ENCODE results near the gene PLOD3.

Gene PLOD3

DNA sequence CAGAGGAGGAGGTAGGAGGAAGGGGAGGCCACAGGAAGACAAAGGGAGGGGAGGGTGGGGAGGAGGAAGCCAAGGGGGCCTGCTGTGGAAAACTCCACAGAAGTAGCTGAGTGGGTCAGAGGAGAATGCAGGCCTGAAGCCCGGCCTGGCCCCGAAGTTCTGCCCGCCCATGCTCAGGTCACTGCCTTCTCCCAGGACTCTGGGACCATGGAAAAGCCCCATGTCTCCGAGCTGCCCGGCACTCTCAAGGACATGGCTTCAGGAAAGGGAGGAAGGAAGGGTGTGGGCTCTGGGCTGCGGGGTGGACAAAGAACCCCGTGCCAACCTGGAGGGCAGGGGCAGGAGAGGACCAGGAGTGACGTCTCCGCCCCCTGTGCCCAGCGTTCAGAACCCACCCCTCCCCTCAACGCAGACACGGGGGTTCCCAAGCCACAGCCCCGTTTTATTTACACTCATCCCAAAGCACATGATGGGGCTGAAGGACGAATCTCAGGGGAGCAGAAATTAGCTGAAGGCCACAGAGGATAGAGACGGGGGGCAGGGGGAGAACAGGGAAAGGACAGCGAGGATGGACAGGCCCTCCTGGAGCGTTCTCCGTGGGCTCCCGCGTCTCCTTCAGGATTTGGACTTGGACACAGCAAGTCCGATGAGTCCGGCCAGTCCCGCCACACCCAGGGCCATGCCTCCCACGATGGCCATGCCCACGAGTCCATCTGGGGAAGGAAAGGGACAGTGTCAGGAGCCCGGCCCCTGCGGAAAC, 22.0 kb upstream of the PLOD3 start:
- no peak for DNase-seq

- no peak for DNase-seq
Measured at GRCh38 chr7:101238226-101239182, 21.1 kb upstream of the PLOD3 start.

DNA sequence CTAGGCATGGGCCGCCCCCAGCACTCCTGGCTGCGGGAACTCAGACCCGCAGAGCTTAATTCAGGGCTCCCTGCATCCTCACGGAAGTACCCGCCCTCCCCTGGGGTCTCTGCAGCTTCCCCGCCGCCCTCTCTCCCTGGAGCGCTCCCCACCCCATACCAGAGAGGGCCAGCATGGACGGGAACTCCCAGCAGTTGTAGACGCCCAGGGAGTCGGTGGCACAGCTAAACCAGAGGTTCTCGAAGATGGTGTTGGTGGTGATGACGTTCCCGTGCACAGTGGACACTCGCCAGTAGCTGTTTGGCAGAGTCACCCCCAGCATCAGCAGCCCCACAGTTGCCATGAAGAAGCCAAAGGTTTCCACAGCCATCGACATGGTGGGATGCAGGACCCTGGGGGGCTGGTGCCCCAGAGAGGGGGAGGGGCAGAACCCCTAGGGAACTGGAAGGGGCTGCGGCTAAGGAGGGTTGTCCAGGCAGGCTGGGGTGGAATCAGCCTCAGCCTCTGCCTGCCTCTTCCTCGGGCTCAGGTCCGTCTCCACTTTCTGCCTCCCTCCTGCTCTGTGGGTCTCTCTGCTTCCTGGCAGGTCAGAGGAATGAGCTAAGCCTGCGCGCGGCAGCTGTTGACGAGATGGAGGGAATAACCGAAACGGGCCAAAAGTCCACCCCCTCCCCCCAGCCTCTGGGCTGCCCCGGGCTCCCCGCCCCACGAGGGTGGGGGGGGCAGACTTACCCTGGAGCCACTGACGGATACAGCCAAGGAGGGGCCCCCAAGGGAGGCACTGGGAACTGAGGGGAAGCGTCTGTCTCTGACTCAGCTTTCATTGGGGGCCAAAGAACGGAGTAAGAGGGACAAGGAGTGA, 20.1 kb upstream of the PLOD3 start, which contains the start of gene CLDN15:
CLDN15 (minus strand) TSS at position 597 of the 862 bp plus-strand sequence; CDS start at position 376, 221 bp downstream.
- DNase-seq, result no peak

- DNase-seq, result no peak
Measured at GRCh38 chr7:101236292-101236835, 19.0 kb upstream of the PLOD3 start.

GRCh38 chr7:101235522-101235921, 18.1 kb upstream of the PLOD3 start:
- DNase-seq, result no peak

GRCh38 chr7:101235050-101235449, 17.7 kb upstream of the PLOD3 start:
- no peak for DNase-seq

DNA sequence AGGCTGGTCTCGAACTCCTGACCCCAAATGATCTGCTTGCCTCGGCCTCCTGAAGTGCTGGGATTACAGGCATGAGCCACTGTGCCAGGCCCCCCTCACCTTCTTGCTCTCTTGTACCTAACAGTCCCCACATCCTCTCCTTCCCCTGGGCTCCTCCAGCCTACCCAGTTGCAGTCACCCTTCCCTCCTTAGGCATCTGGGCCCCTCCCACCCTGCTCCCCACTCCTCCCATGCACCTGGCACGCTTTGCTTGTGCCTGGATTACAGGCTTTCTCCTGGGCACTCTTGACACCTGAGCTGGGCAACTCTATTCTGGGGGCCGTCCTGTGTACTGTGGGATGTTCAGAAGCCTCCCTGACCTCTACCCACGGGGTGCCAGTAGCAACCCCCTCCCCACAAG, 17.3 kb upstream of the PLOD3 start:
- DNase-seq, result no peak

GRCh38 chr7:101233907-101234547, 16.6 kb upstream of the PLOD3 start:
- no peak for DNase-seq

DNA sequence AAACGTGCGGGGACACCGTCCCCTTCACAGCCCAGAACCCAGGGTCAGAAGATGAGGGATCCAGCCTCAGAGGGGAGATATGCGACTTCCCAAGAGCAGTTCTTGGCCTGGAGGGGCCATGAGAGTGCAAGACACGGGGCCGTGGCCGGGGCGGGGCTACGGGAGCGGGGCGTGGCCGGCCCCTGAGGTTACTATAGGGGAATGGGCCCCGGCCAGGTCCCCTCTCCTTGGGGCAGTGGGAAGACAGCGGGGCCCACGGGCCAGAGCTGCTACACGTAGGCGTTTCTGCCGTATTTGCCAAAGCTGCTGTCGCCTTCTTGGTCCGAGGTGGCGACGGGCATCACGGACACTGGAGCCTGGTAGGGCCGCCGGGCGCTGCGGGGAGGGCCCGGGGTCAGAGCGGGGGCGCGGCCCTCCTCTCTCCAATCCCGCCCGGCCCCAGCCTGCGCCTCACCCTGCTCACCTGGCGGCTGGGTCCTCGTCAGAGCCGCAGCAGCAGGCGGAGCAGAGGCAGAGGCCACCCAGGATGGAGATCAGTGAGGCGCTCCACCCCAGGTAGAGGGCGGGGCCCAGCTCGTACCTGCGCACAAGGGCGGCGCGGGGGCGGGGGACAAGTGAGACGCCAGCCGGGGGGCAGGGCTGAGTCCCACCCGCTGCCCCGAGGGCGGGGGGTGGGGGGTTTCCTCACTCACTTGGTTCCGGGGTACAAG, 14.9 kb upstream of the PLOD3 start:
- no peak for DNase-seq

DNA sequence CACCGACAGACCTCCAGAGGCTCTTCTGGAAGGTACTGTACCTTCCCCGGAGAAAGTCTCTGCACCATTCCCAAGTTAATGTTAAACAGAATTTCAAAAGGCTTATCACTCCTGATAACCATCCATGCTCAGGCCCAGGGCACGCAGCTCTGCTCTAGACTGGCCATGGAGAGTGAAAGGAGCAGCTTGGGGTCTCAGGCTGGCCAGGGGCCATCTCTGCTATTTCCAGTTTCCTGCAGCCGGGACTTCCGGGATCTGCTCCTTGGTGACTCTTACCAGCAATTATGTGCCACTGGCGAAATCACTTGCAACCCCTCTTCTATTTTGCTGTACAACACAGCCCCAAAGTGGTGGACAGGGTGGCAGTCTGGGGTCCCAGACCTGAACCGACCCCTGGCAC, 14.3 kb upstream of the PLOD3 start:
- DNase-seq, result no peak

DNA sequence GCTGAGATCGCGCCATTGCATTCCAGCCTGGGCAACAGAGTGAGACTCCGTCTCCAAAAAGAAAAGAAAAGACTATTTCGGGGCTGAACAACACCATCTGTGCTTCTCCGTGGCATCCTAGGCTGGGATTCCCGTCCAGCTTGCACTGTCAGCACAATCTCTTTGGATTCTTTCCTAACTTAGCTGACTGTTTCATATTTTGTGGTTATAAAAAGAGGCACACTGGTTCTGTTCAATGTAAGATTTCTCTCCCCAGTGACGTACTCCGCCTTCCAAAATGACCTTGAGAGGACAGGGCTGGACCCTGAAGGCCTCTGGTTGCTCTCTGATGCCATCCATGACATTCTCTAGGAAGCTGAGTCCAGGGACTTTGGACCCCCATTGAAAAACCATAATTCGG, 9.3 kb upstream of the PLOD3 start:
- DNase-seq, result no peak

DNA sequence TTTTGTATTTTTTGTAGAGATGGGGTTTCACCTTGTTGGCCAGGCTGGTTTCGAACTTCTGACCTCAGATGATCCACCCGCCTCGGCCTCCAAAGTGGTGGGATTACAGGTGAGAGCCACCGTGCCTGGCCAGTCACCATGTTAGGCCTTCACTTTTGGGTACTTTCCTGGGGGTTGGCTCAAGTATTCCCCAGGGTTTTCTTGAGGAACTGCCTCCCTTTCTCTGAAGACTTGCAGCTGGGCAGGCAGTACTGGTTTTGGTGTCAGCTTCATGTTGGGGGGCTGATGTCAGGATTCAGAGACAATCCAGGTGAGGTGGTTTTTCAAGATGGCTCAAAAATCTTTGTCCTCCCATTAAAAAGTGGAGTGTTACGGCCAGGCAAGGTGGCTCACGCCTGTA, 8.3 kb upstream of the PLOD3 start:
- no peak for DNase-seq

GRCh38 chr7:101223528-101223927, 6.1 kb upstream of the PLOD3 start:
- DNase-seq, result no peak

DNA sequence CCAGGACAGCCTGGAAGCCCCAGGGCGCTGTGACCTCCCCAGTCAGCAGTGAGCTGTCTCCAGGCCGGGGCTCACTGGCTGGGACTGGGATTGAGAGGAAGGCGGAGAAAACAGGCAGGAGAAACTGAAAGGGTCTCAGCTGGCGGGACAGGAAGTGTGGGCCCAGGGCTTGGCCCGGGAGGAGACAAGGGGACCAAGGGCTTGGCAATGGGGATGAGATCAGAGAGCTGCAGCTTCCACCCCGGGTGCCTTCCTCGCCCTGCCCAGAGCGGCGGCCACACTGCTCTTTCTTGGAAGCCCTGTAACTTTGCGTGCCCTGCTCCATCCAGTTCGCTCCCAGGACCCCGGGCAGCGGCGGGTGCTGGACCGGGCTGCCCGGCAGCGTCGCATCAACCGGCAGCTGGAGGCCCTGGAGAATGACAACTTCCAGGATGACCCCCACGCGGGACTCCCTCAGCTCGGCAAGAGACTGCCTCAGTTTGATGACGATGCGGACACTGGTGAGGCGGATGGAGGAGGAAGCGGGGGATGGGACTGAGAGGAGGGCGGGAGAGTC, 5.0 kb upstream of the PLOD3 start:
- DNase-seq, result no peak

GRCh38 chr7:101220295-101220694, 2.9 kb upstream of the PLOD3 start:
- no peak for DNase-seq

DNA sequence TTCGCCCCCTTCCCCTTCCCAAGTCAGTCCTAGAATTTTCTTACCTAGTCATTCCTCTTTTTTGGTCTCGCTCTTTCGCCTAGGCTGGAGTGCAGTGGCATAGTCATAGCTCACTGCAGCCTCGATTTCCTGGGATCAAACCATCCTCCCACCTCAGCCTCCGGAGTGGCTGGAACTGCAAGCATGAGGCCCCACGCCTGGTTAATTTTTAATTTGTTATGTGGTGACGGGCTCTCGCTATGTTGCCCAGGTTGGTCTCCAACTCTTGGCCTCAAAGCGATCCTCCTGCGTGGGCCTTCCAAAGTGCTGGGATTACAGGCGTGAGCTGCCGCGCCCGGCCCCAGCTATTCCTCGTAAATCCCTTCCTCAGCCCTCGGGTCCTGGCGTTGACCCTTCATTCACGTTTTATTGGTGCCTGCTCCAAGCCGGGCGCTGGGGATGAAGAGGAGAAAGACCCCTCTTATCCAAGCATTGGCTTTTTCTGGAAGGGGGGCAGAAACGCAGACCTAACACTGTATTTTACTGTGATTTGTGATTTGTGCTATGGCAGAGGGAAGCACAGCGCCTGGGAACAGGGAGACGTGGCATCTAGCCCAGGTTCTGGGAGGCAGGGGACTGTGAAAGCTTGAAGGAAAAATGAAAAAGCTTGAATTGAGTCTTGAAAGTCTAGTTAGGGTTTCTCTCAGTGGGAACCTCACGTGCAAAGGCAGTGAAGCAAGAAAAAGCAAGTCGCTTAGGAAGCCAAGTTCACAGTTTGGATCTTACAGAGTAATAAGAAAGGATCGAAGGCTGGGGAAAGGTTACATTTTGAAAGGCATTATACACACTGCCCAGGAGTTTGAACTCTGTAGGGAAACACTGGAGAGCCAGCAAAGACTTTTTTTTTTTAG, 1.1 kb upstream of the PLOD3 start:
- DNase-seq, result no peak

DNA sequence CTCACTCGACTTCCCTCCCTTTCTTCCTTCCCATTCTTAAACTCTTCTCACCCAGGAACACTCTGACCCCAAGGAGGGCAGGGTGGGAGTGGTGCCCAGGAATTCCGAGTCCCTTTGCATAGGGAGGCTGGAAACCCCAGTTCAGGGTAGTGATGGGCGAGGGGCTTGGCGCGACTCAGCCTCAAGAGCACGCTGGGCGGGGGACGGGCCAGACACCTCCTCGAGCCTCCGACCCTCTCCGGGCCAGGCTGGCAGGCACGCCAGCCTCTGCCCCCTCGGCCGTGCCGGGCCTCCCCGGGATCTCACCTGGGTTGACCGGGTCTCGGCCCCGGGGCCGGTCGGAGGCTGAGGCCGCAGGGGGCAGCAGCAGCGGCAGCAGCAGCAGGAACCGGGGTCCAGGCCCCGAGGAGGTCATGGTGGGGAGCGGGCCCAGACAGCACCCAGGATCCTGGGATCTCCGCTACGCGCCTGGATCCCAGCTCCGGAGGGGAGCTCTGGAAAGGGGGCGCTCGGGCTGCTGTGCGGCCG, 457 bp downstream of the PLOD3 start:
- no peak for DNase-seq

- no peak for DNase-seq
Measured at GRCh38 chr7:101216001-101216859, 1.2 kb downstream of the PLOD3 start.

DNA sequence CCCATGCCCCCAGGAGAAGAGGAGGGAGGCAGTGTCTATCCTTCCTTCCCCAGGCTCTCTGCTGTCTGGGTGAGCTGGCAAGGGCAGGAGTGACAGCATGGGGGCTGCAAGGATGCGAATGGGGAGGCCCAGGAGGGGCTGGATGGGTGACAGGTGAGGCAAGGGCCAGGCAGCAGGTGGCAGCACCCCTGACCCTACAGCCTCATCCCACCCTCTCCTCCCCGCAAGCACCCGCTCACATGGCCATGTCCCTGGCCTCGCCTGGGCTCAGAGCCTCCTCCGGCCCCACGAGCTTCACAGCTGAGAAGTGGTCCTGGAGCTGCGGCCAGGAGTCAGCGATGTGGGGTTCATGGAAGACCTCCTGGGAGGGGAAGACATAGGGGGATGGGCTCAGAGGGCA, 5.4 kb downstream of the PLOD3 start:
- no peak for DNase-seq
